Transverse colon (tissue), 4 donors: Measurements from ENCODE around the gene FRMPD4. TPM values are rescaled to one million over a fixed set of nuclear protein-coding genes. Genes with fewer than 3 reads are reported as not detected.

Experiments used
- DNase-seq: peaks from one replicate; pipeline ENCODE4 v3.0.0-alpha.2; 2019
- H3K27ac ChIP-seq, 4 donors: fragments of 200-600 bp; sonication (generic); 2 replicates each; pipeline ENCODE4 v1.5.1; 2016 to 2018; ENCODE audit warnings: inconsistent platforms in 4 of 4
- H3K27me3 ChIP-seq: fragments of 200-600 bp; sonication (generic); 2 replicates; pipeline ENCODE4 v1.5.1; 2017; ENCODE audit warnings: inconsistent platforms
- H3K36me3 ChIP-seq, 4 donors: fragments of 200-600 bp; sonication (generic); 2 replicates each; pipeline ENCODE4 v1.5.1; 2017 to 2019; ENCODE audit warnings: inconsistent platforms in 4 of 4
- H3K4me1 ChIP-seq, 4 donors: fragments of 200-600 bp; sonication (generic); 2 replicates each; pipeline ENCODE4 v1.5.1; 2017 to 2020; ENCODE audit warnings: inconsistent platforms in 4 of 4
- H3K4me3 ChIP-seq, 4 donors: fragments of 200-600 bp; sonication (generic); 1 replicate in 1 of 4; 2 replicates in 3 of 4; pipeline versions ENCODE4 v1.5.1 to v1.6.1; 2017 to 2019; ENCODE audit warnings: inconsistent platforms in 4 of 4
- H3K9me3 ChIP-seq, 2 donors: fragments of 200-600 bp; sonication (generic); 2 replicates each; pipeline ENCODE4 v1.5.1; 2017 to 2019; ENCODE audit warnings: inconsistent platforms in 2 of 2
- EP300 ChIP-seq: sonication (generic); formaldehyde crosslinking; IDR thresholded peaks from one replicate; pipeline ENCODE4 v1.6.1; 2017; ENCODE audit warnings: antibody characterized with exemption, low read depth
- POLR2A ChIP-seq: fragments of 450-650 bp; IDR thresholded peaks from one replicate; pipeline ENCODE4 v1.6.1; 2016; ENCODE audit warnings: antibody characterized with exemption, mild to moderate bottlenecking, moderate library complexity
- POLR2AphosphoS5 ChIP-seq, 3 donors: sonication (generic); formaldehyde crosslinking; IDR thresholded peaks; one replicate each; pipeline ENCODE4 v1.6.1; 2016; ENCODE audit warnings: antibody characterized with exemption in 3 of 3
- WGBS, 2 donors: methylation state at CpG; one replicate each; pipeline ENCODE4 v1.1.5; 2018; ENCODE audit warnings: low coverage in 1 of 2; 5-methylcytosine and 5-hydroxymethylcytosine counted together
- in situ Hi-C, 4 donors: fragments of 200-750 bp; cut with MboI; loops; one replicate each; pipeline versions ENCODE4 v1.15.0 to v1.15.1; 2017; ENCODE audit warnings: low sequenced_read_pairs in 3 of 4, low pct_ligation_motif_present in 1 of 4, low pct_unique_long_range_greater_than_20kb in 1 of 4
- intact Hi-C: fragments of 100-400 bp; cut with DNase I; formaldehyde crosslinking; loops from one replicate; pipeline ENCODE4 v1.15.1; 2023; ENCODE audit warnings: low total_unique reads
- total RNA-seq, 4 donors: library from RNA; depleted of rRNA; stranded (reverse); fragments of >200 nt; gene quantifications; one replicate each; pipeline ENCODE4 v1.1.0, GENCODE V29; 2016
- TF ChIP-seq, protein P1 (sequence below), 5 experiments: fragments of 200-600 bp in 3 of 5; fragments of 450-650 bp in 2 of 5; sonication (generic) in 3 of 5; IDR thresholded peaks; 1 replicate in 2 of 5; 2 replicates in 3 of 5; pipeline ENCODE4 v1.5.1; 2016 to 2017; ENCODE audit warnings: antibody characterized with exemption in 5 of 5, inconsistent platforms in 3 of 5, mild to moderate bottlenecking in 2 of 5, moderate library complexity in 1 of 5

FRMPD4 gene
- total RNA-seq, 4 donors from 2014 or later: 0.79 to 1.5 (median 0.82) TPM; not detected in 1

DNA sequence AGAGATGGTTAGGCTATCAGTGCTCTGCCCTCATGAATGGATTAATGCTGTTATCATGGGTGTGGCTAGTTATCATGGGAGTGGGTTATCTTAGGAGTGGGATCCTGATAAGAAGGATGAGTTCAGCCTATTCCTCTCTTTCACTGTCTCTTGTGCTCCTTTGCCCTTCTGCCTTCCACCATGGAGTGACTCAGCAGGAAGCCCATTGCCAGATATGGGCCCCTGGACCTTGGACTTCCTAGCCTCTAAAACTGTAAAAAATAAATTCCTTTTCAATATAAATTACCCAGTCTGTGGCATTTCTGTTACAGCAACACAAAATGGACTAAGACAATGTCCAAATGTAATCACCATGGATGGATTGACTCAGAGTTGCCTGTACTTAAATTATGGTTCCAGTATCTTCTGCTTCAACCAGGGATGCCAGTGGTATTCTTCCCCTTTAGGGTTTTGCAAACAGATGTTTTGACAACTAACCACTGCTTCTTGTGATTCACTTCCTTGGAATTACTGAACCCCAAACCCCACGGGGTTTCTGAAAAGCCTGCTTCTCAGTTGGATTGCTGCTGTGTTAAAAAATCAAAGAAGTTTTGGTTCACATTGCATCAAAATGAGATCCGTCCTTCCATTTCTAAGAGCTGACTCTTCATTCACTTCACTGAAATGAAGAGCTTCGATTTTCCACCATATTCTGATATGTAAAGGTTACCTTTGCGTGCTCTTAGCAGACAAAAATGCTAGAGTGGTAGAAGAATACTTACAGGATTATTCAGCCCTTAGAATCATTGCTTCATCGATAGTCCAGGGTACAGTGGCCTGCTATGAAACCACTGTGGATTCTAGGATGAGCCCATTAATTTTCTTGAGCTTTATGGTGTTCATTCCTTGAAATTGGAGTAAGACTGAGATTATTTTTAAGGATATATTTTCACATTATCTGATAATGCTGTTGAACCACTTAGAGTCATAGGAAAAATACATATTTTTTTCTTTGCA lies 107.7 kb downstream of the FRMPD4 start:
- no peak for DNase-seq
- TF ChIP-seq EP300 (no peak), POLR2A (no peak), POLR2AphosphoS5 (IDR thresholded peaks at IDR 0.05) (no peak)
- TF ChIP-seq, protein P1, sequence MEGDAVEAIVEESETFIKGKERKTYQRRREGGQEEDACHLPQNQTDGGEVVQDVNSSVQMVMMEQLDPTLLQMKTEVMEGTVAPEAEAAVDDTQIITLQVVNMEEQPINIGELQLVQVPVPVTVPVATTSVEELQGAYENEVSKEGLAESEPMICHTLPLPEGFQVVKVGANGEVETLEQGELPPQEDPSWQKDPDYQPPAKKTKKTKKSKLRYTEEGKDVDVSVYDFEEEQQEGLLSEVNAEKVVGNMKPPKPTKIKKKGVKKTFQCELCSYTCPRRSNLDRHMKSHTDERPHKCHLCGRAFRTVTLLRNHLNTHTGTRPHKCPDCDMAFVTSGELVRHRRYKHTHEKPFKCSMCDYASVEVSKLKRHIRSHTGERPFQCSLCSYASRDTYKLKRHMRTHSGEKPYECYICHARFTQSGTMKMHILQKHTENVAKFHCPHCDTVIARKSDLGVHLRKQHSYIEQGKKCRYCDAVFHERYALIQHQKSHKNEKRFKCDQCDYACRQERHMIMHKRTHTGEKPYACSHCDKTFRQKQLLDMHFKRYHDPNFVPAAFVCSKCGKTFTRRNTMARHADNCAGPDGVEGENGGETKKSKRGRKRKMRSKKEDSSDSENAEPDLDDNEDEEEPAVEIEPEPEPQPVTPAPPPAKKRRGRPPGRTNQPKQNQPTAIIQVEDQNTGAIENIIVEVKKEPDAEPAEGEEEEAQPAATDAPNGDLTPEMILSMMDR (IDR thresholded peaks at IDR 0.05): no peak
- intact Hi-C loops (no loop called here), in situ Hi-C loops (no loop called here)
- no peaks in the 10 kb centered on the region for H3K36me3 ChIP-seq
- no peaks in the 10 kb centered on the region for H3K4me1 ChIP-seq
- H3K9me3 ChIP-seq: no peaks in the 10 kb centered on the region
- H3K4me3 ChIP-seq: no peak overlapping the region
- WGBS, 2 donors: 64 to 74% methylated on average over 4 to 5 of the region's 5 CpGs
- H3K27me3 ChIP-seq: no peaks in the 10 kb centered on the region
- no peak overlapping the region for H3K27ac ChIP-seq

DNA sequence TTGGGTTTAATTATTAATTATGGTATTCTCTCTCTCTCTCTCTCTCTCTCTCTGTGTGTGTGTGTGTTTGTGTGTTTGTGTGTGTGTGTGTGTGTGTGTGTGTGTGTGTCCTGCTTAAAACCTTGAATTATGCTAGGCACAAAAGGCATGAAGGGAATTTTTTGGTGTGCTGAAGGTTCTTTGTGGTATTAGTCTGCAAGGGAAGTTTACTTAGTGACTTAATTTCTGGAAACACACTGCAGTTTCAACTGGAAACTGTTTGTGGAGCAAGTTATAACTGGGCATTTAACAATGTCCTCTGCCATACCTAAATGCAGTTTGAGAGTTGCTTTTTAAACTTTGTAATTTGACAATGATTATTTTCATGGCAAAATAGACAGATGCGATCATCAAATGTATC lies 111.7 kb downstream of the FRMPD4 start:
- TF ChIP-seq, protein P1 (IDR thresholded peaks at IDR 0.05): no peak
- TF ChIP-seq EP300 (no peak), POLR2AphosphoS5 (IDR thresholded peaks at IDR 0.05) (no peak), POLR2A (no peak)
- in situ Hi-C loops: no loop called here
- no peaks in the 10 kb centered on the region for H3K36me3 ChIP-seq
- WGBS, 2 donors: 94% methylated on average over 1 of the region's 1 CpG; no CpG with 5 or more reads in 1 of the 2 donors
- intact Hi-C loops: no loop called here
- H3K9me3 ChIP-seq: no peaks in the 10 kb centered on the region
- no peaks in the 10 kb centered on the region for H3K27me3 ChIP-seq
- H3K27ac ChIP-seq: no peak overlapping the region
- no peak overlapping the region for H3K4me3 ChIP-seq
- H3K4me1 ChIP-seq: no peaks in the 10 kb centered on the region
- no peak for DNase-seq

DNA sequence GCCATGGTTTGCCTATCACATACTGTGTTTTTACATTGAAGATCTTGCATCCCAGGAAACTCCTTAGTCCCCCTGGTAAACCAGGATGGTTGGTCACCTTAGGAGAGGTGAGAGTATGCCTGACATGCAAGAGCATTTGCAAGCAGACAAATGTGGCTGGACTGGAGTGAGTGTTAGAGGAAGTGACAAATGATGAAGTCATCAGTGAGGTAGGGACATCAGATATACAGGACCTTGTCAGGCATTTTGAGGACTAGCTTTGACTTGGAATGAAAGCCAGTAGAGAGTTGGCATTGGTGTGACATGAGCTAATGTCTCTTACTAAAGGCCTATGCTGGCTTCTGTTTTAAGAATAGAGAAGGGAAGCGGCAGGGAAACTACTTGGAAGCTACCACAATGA lies 124.9 kb downstream of the FRMPD4 start:
- Histone ChIP-seq H3K9me3 (no peaks in the 10 kb centered on the region), H3K27ac (no peak overlapping the region), H3K4me3 (no peak overlapping the region), H3K36me3 (no peaks in the 10 kb centered on the region), H3K27me3 (no peaks in the 10 kb centered on the region), H3K4me1 (no peaks in the 10 kb centered on the region)
- DNase-seq: no peak
- no peak for TF ChIP-seq EP300
- no peak for TF ChIP-seq POLR2AphosphoS5 (IDR thresholded peaks at IDR 0.05)
- TF ChIP-seq, protein P1 (IDR thresholded peaks at IDR 0.05): no peak
- no peak for TF ChIP-seq POLR2A
- intact Hi-C loops: no loop called here
- 67% methylated on average over 1 of the region's 1 CpG; no CpG with 5 or more reads in 1 of the 2 donors for WGBS, 2 donors
- in situ Hi-C loops: no loop called here

DNA sequence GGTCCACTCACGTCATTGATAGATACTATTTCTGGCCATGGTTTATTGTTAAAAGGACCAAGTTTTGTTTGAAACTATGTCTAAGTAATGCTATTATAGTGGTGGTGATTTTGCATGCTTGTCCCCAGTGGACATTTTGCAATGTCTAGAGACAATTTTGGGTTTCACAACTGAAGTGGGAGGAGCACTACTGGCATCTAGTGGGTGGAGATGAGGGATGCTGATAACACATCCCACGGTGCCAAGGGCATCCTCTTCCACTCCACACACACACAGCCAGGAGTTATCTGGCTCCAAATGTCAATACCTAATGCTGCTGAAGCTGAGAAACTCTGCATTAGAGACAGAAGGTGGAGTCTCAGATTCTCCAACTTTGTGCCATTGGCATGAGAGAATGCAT lies 131.2 kb downstream of the FRMPD4 start:
- Histone ChIP-seq H3K4me1 (no peaks in the 10 kb centered on the region), H3K4me3 (no peak overlapping the region), H3K27me3 (no peaks in the 10 kb centered on the region), H3K9me3 (no peaks in the 10 kb centered on the region), H3K36me3 (no peaks in the 10 kb centered on the region), H3K27ac (no peak overlapping the region)
- TF ChIP-seq EP300 (no peak), POLR2A (no peak), POLR2AphosphoS5 (IDR thresholded peaks at IDR 0.05) (no peak)
- TF ChIP-seq, protein P1 (IDR thresholded peaks at IDR 0.05): no peak
- in situ Hi-C loops (no loop called here), intact Hi-C loops (no loop called here)
- DNase-seq: no peak
- WGBS, 2 donors: 55% methylated on average over 2 of the region's 2 CpGs; no CpG with 5 or more reads in 1 of the 2 donors
